HG02981 (cell line): ENCODE data around the gene SLC44A4.
A peak's percentile ranks its signal among the peaks of the same experiment; 100 is the strongest.
"Not testable (repeated sequence)": the region's sequence is repeated elsewhere in the genome, so short reads cannot be mapped to it uniquely, and the experiment has no call there.

Experiments used
- ATAC-seq: cut with Tn5 transposase; IDR thresholded peaks from one replicate; pipeline ENCODE4 v1.9.1; 2021; ENCODE audit warnings: mild to moderate bottlenecking, moderate library complexity; ENCODE audit not compliant: unreplicated experiment

The SLC44A4 gene

GRCh38 chr6:31881136-31881859, 2.5 kb upstream of the SLC44A4 start:
- ATAC-seq: no peak

- ATAC-seq: no peak
Measured at GRCh38 chr6:31880616-31881015, 1.8 kb upstream of the SLC44A4 start.

GRCh38 chr6:31879901-31880300, 1.1 kb upstream of the SLC44A4 start:
- ATAC-seq: no peak

GRCh38 chr6:31879143-31879542, 346 bp upstream of the SLC44A4 start:
- no peak for ATAC-seq

GRCh38 chr6:31878222-31878621, 575 bp downstream of the SLC44A4 start:
- no peak for ATAC-seq

- ATAC-seq: no peak
Measured at GRCh38 chr6:31877651-31878161, 1.1 kb downstream of the SLC44A4 start.

- no peak for ATAC-seq
Measured at GRCh38 chr6:31877125-31877650, 1.6 kb downstream of the SLC44A4 start.

GRCh38 chr6:31876357-31876756, 2.4 kb downstream of the SLC44A4 start:
- no peak for ATAC-seq

GRCh38 chr6:31875877-31876276, 2.9 kb downstream of the SLC44A4 start:
- no peak for ATAC-seq

- ATAC-seq: no peak
Measured at GRCh38 chr6:31874836-31875572, 3.8 kb downstream of the SLC44A4 start.

- no peak for ATAC-seq
Measured at GRCh38 chr6:31874084-31874670, 4.6 kb downstream of the SLC44A4 start.

- no peak for ATAC-seq
Measured at GRCh38 chr6:31871046-31871659, 7.6 kb downstream of the SLC44A4 start.

GRCh38 chr6:31870385-31870921, 8.3 kb downstream of the SLC44A4 start:
- no peak for ATAC-seq

GRCh38 chr6:31869343-31869742, 9.5 kb downstream of the SLC44A4 start:
- no peak for ATAC-seq

- not testable (repeated sequence) for ATAC-seq
Measured at GRCh38 chr6:31868658-31868971, 10.2 kb downstream of the SLC44A4 start.

- no peak for ATAC-seq
Measured at GRCh38 chr6:31865205-31866118, 13.3 kb downstream of the SLC44A4 start.

GRCh38 chr6:31864818-31865204, 14.0 kb downstream of the SLC44A4 start:
- ATAC-seq: no peak

GRCh38 chr6:31864123-31864562, 14.7 kb downstream of the SLC44A4 start:
- ATAC-seq: not testable (repeated sequence)

- ATAC-seq: peak; percentile 91
Measured at GRCh38 chr6:31862344-31863235, 16.2 kb downstream of the SLC44A4 start, which contains the start of gene NEU1. TSS of gene NEU1 (minus strand) at chr6:31862821. CDS start at chr6:31862776, 45 bp downstream.
